Articular chondrocyte of knee joint (primary cell): Measurements from ENCODE around the gene TUG1. TPM values are rescaled to one million over a fixed set of nuclear protein-coding genes. Genes with fewer than 3 reads are reported as not detected.

ENCODE experiments used
- small RNA-seq: library from RNA; depleted of rRNA; stranded (forward); fragments of <200 nt; gene quantifications from one replicate; pipeline ENCODE3, GENCODE V24; 2012
- total RNA-seq: library from RNA; depleted of rRNA; stranded (reverse); fragments of >200 nt; gene quantifications from 2 replicates; pipeline ENCODE4 v1.2.3, GENCODE V29; 2012

TUG1 gene
- total RNA-seq, result 89.5 and 93.1 TPM in 2 replicates

GRCh38 chr22:30968924-30969531 is at the start of gene TUG1:
Gene TUG1, plus strand, starts transcription at chr22:30969265.

GRCh38 chr22:30968015-30968923 is 796 bp upstream of the TUG1 start, which contains the start of gene MORC2:
Gene MORC2, minus strand, starts transcription at chr22:30968774. Its CDS starts 885 bp downstream, at chr22:30967889.

Small RNA genes lying within 50 kb of the gene (small RNA-seq; reads per million reads assigned to genes)
- gene RF01892, result not detected

Other genes starting within 250 kb of the TUG1 start
- gene MORC2, start 491 bp upstream of the TUG1 start, total RNA-seq, result 17.2 and 22.5 TPM in 2 replicates
- 89.6 and 105 TPM in 2 replicates for gene SMTN, start 112.1 kb downstream of the TUG1 start, total RNA-seq
- 147 and 160 TPM in 2 replicates for gene SELENOM, start 138.3 kb downstream of the TUG1 start, total RNA-seq
- gene INPP5J, start 153.7 kb downstream of the TUG1 start, total RNA-seq, result 0.13 TPM in 1 of 2 replicates, not detected in the other
- gene PLA2G3, start 171.2 kb downstream of the TUG1 start, total RNA-seq, result not detected in 2 replicates
- gene RNF185, start 190.9 kb downstream of the TUG1 start, total RNA-seq, result 37.8 and 39.2 TPM in 2 replicates
- 16.1 and 19.2 TPM in 2 replicates for gene LIMK2, start 243.0 kb downstream of the TUG1 start, total RNA-seq